ENCODE results near the gene GALNT16.

DNA sequence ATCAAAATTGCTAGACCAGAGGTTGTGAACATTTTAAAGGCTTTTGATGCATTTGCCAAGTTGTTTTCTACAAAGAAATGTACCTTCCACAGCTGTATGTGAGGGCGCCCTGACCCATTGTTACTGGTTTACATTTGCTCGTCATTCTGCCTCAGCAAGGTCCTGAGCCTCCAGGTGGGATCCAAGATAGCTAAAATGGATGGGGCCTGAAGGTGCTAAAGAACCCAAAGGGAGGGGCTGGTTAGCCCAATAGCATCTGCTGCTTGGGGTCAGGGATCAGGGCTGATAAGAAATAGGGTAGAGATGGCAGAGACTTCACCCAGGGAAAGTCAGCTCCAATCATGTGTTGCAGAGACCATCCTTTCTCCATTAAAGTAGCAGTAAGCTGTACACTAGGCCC, 43.1 kb downstream of the GALNT16 start:
- TF ChIP-seq CTCF (IDR thresholded peaks at IDR 0.05) (no peak), POLR2A (IDR thresholded peaks at IDR 0.05) (no peak)
